Thoracic aorta (tissue), 2 donors: Measurements from ENCODE around the gene ALK. TPM values are rescaled to one million over a fixed set of nuclear protein-coding genes. Genes with fewer than 3 reads are reported as not detected.

ENCODE experiments used
- ATAC-seq: fragments of 150-250 bp; one replicate; pipeline ENCODE4 v1.8.0; 2017; ENCODE audit warnings: low read depth; ENCODE audit not compliant: insufficient number of reproducible peaks, low FRiP score
- DNase-seq: peaks from one replicate; pipeline ENCODE4 v3.0.0-alpha.2; 2020; ENCODE audit warnings: low spot score
- H3K27ac ChIP-seq, 2 donors: fragments of 200-600 bp; sonication (generic); 1 replicate in 1 of 2; 2 replicates in 1 of 2; pipeline ENCODE4 v1.5.1; 2016; ENCODE audit warnings: mild to moderate bottlenecking in 2 of 2, moderate library complexity in 2 of 2
- H3K27me3 ChIP-seq: fragments of 200-600 bp; sonication (generic); replicated peaks from 2 replicates; pipeline ENCODE4 v1.6.0; 2016; ENCODE audit warnings: mild to moderate bottlenecking; ENCODE audit not compliant: insufficient read depth
- H3K36me3 ChIP-seq: fragments of 200-600 bp; sonication (generic); one replicate; pipeline ENCODE4 v1.5.1; 2016
- H3K4me1 ChIP-seq, 2 donors: fragments of 200-600 bp; sonication (generic); 1 replicate in 1 of 2; 2 replicates in 1 of 2; pipeline versions ENCODE4 v1.5.1 to v1.6.0; 2016; ENCODE audit warnings: low read depth in 2 of 2, mild to moderate bottlenecking in 1 of 2; ENCODE audit not compliant: control insufficient read depth in 1 of 2
- H3K4me3 ChIP-seq: fragments of 200-600 bp; sonication (generic); 2 replicates; pipeline ENCODE4 v1.5.1; 2016; ENCODE audit warnings: mild to moderate bottlenecking
- H3K9me3 ChIP-seq: fragments of 200-600 bp; sonication (generic); 2 replicates; pipeline ENCODE4 v1.5.1; 2016
- CTCF ChIP-seq: fragments of 200-600 bp; sonication (generic); IDR thresholded peaks from one replicate; pipeline ENCODE4 v1.5.1; 2019; ENCODE audit warnings: antibody characterized with exemption
- total RNA-seq, 2 donors: library from RNA; depleted of rRNA; stranded (reverse); fragments of >200 nt; gene quantifications; one replicate each; pipeline versions ENCODE4 v1.1.0 to v1.2.3, GENCODE V29; 2016

Gene ALK
- total RNA-seq, 2 donors from 2014 or later, result 2.0 TPM; not detected in 1

- Histone ChIP-seq H3K36me3 (no peaks in the 10 kb centered on the region), H3K27ac (no peak overlapping the region), H3K4me1 (no peaks in the 10 kb centered on the region), H3K27me3 (no peaks in the 10 kb centered on the region), H3K4me3 (no peak overlapping the region), H3K9me3 (no peaks in the 10 kb centered on the region)
- TF ChIP-seq CTCF, result no peak
- no peak for ATAC-seq
- no peak for DNase-seq
Observed at GRCh38 chr2:29544917-29545316, 376.5 kb downstream of the ALK start.

GRCh38 chr2:29544031-29544430 lies 377.4 kb downstream of the ALK start:
- ATAC-seq, result no peak
- H3K9me3 ChIP-seq, result no peaks in the 10 kb centered on the region
- H3K36me3 ChIP-seq, result no peaks in the 10 kb centered on the region
- no peak for DNase-seq
- H3K27ac ChIP-seq, result no peak overlapping the region
- H3K27me3 ChIP-seq, result no peaks in the 10 kb centered on the region
- H3K4me3 ChIP-seq, result no peak overlapping the region
- no peak for TF ChIP-seq CTCF
- H3K4me1 ChIP-seq, result no peaks in the 10 kb centered on the region

GRCh38 chr2:29535188-29535587 lies 386.2 kb downstream of the ALK start:
- ATAC-seq (no peak), DNase-seq (no peak)
- Histone ChIP-seq H3K4me1 (no peaks in the 10 kb centered on the region), H3K9me3 (no peaks in the 10 kb centered on the region), H3K4me3 (no peak overlapping the region), H3K36me3 (no peaks in the 10 kb centered on the region), H3K27me3 (no peaks in the 10 kb centered on the region), H3K27ac (no peak overlapping the region)
- no peak for TF ChIP-seq CTCF

- H3K4me3 ChIP-seq, result no peak overlapping the region
- no peak for DNase-seq
Observed at GRCh38 chr2:29532436-29532835, 388.9 kb downstream of the ALK start.

GRCh38 chr2:29531626-29532025 lies 389.8 kb downstream of the ALK start:
- TF ChIP-seq CTCF, result no peak
- no peak overlapping the region for H3K4me3 ChIP-seq
- no peaks in the 10 kb centered on the region for H3K36me3 ChIP-seq
- no peaks in the 10 kb centered on the region for H3K27me3 ChIP-seq
- no peak overlapping the region for H3K27ac ChIP-seq
- no peaks in the 10 kb centered on the region for H3K9me3 ChIP-seq
- DNase-seq (no peak), ATAC-seq (no peak)
- peaks cover 0 to 6% of the 10 kb centered on the region in 2 donors for H3K4me1 ChIP-seq

More at GRCh38 chr2:29532436-29532835, 388.9 kb downstream of the ALK start:
- no peaks in the 10 kb centered on the region for H3K27me3 ChIP-seq
- no peaks in the 10 kb centered on the region for H3K9me3 ChIP-seq
- no peak for TF ChIP-seq CTCF
- no peaks in the 10 kb centered on the region for H3K36me3 ChIP-seq
- no peak overlapping the region for H3K27ac ChIP-seq
- H3K4me1 ChIP-seq, result peaks cover 0 to 6% of the 10 kb centered on the region in 2 donors
- no peak for ATAC-seq
